Stimulated activated CD4-positive, alpha-beta T cell treated with anti-CD3 and anti-CD28 coated beads, Interleukin-15, amount 100 ng/mL, for 24 hours (primary cell): ENCODE data around the gene NFIA.

ENCODE experiments used
- DNase-seq: peaks from one replicate; pipeline ENCODE4 v3.0.0-alpha.2; 2020

NFIA gene

GRCh38 chr1:61082311-61083012, at the start of gene NFIA:
NFIA (plus strand) TSS chr1:61082561.
- peak; percentile 45 for DNase-seq

GRCh38 chr1:61035880-61036279, 46.5 kb upstream of the NFIA start:
- no peak for DNase-seq

GRCh38 chr1:61042466-61043009, 39.8 kb upstream of the NFIA start:
- no peak for DNase-seq

GRCh38 chr1:61043010-61043820, 39.1 kb upstream of the NFIA start:
- peak; percentile 90 for DNase-seq

GRCh38 chr1:61046434-61046833, 35.9 kb upstream of the NFIA start:
- DNase-seq = no peak

- no peak for DNase-seq
Measured at GRCh38 chr1:61047061-61047460, 35.3 kb upstream of the NFIA start.

GRCh38 chr1:61049850-61050540, 32.4 kb upstream of the NFIA start:
- DNase-seq = peak; percentile 90

GRCh38 chr1:61050541-61051442, 31.6 kb upstream of the NFIA start:
- DNase-seq = peak; percentile 26

- DNase-seq = no peak
Measured at GRCh38 chr1:61051443-61051718, 31.0 kb upstream of the NFIA start.

- no peak for DNase-seq
Measured at GRCh38 chr1:61051719-61052394, 30.5 kb upstream of the NFIA start.

GRCh38 chr1:61052395-61053225, 29.8 kb upstream of the NFIA start:
- no peak for DNase-seq

- no peak for DNase-seq
Measured at GRCh38 chr1:61053226-61053711, 29.1 kb upstream of the NFIA start.

GRCh38 chr1:61053712-61054600, 28.4 kb upstream of the NFIA start:
- DNase-seq = peak; percentile 36

GRCh38 chr1:61054601-61054993, 27.8 kb upstream of the NFIA start:
- no peak for DNase-seq

- no peak for DNase-seq
Measured at GRCh38 chr1:61055110-61055614, 27.2 kb upstream of the NFIA start.

GRCh38 chr1:61056196-61056572, 26.2 kb upstream of the NFIA start:
- DNase-seq = no peak

- DNase-seq = peak; percentile 50
Measured at GRCh38 chr1:61056573-61057439, 25.6 kb upstream of the NFIA start.

GRCh38 chr1:61058483-61059245, 23.7 kb upstream of the NFIA start:
- DNase-seq = no peak
